Measurements from ENCODE around the gene FBXO40.
"Not testable (repeated sequence)": the region's sequence is repeated elsewhere in the genome, so short reads cannot be mapped to it uniquely, and the experiment has no call there.

The FBXO40 gene, protein sequence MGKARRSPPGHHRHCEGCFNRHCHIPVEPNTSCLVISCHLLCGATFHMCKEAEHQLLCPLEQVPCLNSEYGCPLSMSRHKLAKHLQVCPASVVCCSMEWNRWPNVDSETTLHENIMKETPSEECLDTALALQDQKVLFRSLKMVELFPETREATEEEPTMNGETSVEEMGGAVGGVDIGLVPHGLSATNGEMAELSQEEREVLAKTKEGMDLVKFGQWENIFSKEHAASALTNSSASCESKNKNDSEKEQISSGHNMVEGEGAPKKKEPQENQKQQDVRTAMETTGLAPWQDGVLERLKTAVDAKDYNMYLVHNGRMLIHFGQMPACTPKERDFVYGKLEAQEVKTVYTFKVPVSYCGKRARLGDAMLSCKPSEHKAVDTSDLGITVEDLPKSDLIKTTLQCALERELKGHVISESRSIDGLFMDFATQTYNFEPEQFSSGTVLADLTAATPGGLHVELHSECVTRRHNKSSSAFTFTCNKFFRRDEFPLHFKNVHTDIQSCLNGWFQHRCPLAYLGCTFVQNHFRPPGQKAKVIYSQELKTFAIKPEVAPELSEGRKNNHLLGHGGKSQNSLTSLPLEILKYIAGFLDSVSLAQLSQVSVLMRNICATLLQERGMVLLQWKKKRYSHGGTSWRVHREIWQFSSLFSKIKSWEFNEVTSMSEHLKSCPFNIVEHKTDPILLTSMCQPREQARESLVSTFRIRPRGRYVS

DNA sequence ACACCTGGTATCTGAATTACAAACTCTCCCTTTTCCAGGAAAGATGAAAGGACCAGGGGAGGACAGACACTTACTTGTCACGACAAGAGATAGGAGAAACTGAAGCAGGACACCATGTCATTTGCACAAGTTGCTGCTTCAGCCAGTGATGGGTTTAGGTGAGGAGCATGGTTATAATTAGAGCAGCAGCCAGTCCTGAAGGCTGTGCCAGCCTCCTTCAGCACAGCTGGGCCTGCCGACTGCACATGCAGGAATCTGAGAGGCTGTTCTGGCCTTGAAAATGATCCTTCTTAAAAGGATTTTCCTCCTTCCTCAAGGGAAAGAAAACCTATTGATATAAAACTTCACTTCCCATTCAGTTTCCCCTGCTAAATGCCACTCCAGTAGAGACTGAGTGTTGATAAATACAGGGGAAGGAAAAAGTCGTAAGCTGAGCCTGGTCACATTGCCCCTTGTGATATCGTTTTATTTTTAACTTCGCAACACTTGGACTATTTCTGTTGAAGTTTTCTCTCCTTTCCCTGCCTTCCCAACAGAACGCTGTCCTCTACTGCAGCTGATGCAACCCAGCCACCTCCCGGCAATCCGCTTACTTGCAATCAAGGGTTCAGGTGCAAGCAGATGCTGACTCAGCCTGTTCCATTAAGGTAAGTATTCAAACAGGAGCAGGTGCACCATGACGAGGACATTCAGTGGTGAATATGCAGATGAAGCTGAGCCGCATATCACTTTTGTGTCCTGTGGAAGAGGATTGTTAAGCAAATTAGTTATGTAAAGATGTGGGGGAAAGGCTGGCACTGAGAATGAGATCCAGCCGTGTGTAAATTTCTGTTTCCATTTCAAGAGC, at the start of gene FBXO40:
TSS of gene FBXO40 (plus strand) at position 524 of the 847 bp plus-strand sequence. CDS start 27,197 bp downstream, outside the sequence.
- DNase-seq (ENCODE audit: low spot score): no peak

GRCh38 chr3:121545049-121545573, 48.1 kb upstream of the FBXO40 start:
- DNase-seq (ENCODE audit: low spot score): no peak

GRCh38 chr3:121545574-121546455, 47.4 kb upstream of the FBXO40 start, which contains the start of gene POLQ:
Gene POLQ, minus strand, starts transcription at chr3:121545988. Its CDS starts 111 bp downstream, at chr3:121545877.
- DNase-seq (ENCODE audit: low spot score): peak; percentile 96

- DNase-seq (ENCODE audit: low spot score): peak; percentile 18
Observed at GRCh38 chr3:121552379-121552778, 40.8 kb upstream of the FBXO40 start.

DNA sequence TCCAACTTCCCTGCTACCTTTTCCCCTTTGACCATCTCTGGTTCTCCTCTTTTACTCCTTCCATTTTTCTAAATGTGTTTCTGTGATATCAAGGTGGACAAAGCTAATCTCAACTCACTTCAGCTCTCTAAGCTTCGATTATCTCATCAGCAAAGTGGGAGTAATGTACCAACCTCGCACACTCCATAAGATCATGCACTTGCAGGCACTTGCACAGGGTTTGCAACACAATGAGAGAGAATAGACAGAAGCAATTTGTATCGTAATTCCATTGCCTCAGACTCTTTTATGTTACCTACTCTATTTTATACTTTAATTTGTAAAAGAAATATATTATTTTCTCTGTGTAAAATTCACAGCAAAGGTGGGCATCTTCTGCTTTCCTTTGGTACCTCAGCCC, 40.4 kb upstream of the FBXO40 start:
- DNase-seq (ENCODE audit: low spot score): no peak

- no peak for DNase-seq (ENCODE audit: low spot score)
Observed at GRCh38 chr3:121557426-121557934, 35.7 kb upstream of the FBXO40 start.

DNA sequence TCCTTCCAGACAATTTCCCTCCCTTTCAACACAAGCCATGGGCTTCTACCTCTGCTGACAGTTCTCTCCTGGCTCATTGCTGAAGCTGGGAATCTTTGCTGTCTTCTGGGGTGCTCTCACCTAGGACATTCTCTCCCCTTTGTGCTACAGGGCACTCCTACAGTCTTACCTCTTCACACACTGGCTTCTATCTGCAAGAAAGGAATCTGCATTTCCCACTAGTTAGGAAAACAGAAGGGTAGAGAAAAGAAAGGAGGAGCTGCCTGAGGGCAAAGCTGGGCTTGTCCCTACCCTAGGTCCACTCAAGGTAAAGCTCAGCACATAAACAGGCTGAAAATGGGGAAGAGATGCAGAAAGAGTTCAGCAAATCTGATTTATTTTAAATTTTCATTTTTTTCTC, 31.0 kb upstream of the FBXO40 start:
- DNase-seq (ENCODE audit: low spot score): no peak

DNA sequence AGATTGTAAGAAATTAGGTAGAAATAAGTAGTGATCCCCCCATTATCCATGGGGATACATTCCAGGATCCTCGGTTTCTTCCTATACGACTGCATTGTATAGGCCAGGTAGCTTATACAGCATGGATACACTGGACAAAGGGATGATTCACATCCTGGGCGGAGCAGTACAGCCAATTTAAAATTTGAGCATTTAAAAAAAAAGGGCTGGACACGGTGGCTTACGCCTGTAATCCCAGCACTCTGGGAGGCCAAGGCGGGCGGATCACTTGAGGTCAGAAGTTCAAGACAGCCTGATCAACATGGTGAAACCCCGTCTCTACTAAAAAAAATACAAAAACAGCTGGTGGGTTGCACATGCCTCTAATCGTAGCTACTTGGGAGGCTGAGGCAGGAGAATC, 26.4 kb upstream of the FBXO40 start:
- DNase-seq (ENCODE audit: low spot score): no peak

GRCh38 chr3:121567649-121568048, 25.5 kb upstream of the FBXO40 start, which contains the start of gene ARGFX:
Gene ARGFX, plus strand, starts transcription at chr3:121567949. Its CDS starts 2,765 bp downstream, at chr3:121570714.
- DNase-seq (ENCODE audit: low spot score): no peak

DNA sequence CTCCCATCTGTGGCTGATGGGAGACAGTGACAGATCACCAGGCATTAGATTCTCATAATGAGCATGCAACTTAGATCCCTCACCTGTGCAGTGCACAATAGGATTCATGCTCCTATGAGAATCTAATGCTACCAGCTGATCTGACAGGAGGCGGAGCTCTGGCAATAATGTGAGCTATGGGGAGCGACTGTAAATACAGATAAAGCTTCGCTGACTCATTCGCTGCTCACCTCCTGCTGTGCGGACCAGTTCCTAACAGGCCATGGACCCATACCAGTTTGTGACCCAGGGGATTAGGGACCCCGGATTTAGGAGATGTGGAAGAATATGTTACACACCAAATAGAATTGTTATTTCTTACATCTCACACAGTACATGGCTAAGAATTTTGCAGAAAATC, 18.7 kb upstream of the FBXO40 start:
- no peak for DNase-seq (ENCODE audit: low spot score)

- no peak for DNase-seq (ENCODE audit: low spot score)
Observed at GRCh38 chr3:121581691-121582090, 11.5 kb upstream of the FBXO40 start.

DNA sequence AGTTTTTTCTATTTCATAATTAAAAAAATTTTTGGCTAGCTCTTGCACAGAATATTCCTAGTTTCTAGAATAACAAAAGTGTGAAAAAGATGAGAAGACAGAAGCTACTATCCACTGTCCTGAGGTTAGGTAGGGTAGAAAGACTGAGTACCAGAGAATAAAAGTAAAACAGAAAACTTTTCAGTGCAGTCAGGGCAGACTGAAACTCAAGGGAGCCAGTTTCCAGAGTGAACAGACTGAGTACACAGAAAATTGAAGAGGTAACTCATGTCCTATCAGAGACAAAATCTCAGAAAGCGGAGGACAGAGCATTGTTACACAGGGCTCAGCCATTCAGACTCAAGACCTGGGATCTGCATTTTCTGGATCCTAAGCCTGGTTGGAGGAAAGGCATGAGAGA, 8.8 kb upstream of the FBXO40 start:
- no peak for DNase-seq (ENCODE audit: low spot score)

DNA sequence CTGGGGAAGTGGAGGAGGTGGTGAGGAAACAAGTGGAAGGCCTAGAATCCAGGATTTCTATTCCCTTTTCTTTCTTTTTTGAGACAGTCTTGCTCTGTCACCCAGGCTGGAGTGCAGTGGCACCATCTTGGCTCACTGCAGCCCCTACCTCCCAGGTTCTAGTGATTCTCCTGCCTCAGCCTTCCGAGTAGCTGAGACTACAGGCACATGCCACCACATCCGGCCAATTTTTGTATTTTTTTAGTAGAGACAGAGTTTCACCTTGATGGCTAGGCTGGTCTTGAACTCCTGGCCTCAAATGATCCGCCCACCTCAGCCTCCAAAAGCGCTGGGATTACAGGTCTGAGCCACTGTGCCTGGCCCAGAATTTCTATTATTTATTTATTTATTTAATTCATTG, 627 bp downstream of the FBXO40 start:
- DNase-seq (ENCODE audit: low spot score): not testable (repeated sequence)

DNA sequence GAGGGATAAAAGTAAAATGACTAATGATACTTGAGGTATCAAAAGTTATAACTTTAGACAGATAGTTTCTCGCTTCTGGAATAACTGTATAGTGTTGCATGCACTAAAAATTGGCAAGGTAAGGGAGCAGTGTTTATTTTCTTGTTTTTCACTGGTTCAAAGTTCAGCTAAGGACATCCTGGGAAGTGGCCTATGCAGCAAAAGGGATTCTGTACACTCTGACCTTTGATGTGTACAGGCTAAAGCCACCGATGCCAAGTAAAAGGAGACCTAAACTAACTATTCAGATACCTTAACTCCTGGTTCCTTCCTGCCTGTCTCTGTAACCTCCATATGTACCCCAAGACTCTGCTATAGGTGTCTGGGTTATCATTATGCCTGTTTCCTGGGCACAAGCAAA, 1.7 kb downstream of the FBXO40 start:
- DNase-seq (ENCODE audit: low spot score): no peak

- DNase-seq (ENCODE audit: low spot score): no peak
Observed at GRCh38 chr3:121595765-121596406, 2.7 kb downstream of the FBXO40 start.

- no peak for DNase-seq (ENCODE audit: low spot score)
Observed at GRCh38 chr3:121598564-121598963, 5.4 kb downstream of the FBXO40 start.

- DNase-seq (ENCODE audit: low spot score): not testable (repeated sequence)
Observed at GRCh38 chr3:121599900-121600299, 6.7 kb downstream of the FBXO40 start.

DNA sequence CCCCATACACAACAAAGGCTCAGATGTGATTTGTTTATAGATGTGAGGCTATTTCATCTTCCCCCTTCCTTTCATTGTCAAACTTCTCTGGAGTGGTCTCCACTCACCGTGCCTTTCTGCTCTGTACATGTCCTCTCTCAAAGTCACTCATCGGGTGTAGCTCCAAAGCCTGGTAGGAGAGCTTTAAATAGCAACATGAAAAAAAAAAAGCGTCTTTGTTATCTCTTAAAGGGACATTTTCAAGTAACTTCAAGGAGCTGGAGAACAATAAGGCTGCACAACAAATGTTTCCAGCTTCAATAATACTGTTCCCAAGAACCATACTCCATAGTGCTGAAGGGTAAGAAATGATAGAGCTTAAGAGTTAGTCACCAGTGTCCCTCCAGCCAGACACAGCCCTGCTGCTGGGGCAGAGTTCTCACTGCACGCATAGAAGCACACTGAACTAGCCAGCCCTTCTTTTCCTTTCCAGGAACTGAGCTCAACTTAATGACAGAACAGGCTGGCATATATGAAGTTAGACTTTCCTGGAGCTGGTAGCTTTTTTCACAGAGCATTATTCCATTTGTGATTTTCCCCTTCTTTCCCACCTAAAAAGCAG, 8.1 kb downstream of the FBXO40 start:
- no peak for DNase-seq (ENCODE audit: low spot score)

DNA sequence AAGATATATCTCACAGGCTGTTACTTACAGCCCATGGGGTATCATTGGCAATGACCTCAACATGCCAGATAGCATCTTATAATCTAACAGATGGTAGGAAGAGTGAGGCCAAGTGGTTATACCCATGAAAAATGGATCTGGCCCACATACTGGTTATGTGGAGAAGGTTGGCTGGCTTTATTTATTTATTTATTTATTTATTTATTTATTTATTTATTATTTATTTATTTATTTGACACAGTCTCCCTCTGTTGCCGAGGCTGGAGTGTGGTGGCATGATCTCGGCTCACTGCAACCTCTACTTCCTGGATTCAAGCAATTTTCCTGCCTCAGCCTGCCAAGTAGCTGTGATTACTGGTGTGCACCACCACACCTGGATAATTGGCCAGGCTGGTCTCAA, 11.6 kb downstream of the FBXO40 start:
- DNase-seq (ENCODE audit: low spot score): no peak

DNA sequence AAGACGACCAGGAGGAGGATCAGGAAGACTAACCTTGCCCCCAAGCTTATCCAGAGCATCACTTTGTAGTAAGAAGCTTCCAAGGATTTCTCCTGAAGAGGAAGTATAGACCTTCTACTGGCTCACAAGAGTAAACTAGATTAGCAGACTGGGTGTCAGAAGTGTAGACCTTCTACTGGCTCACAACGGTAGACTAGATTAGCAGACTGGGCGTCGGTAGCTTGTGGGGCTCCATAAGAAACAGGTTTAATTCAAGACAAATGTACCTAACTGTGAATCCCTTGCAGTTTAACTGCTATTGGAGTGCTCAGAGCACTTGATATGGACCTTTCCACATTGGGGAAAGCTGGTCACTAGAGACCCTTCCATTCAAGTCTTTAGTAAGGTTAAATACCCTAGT, 12.9 kb downstream of the FBXO40 start:
- no peak for DNase-seq (ENCODE audit: low spot score)

Measured in Ammon's horn (tissue), 1 donor.